Measurements from ENCODE around the gene PCSK5. TPM values are rescaled to one million over a fixed set of nuclear protein-coding genes. Genes with fewer than 3 reads are reported as not detected.

PCSK5 gene
- total RNA-seq, 1 donor from 2014 or later = 8.9 TPM

GRCh38 chr9:76206821-76207220 lies 316.3 kb downstream of the PCSK5 start:
- no peak overlapping the region for H3K27ac Mint-ChIP-seq (ENCODE audit: unreplicated experiment)
- peaks cover 6% of the 10 kb centered on the region for H3K4me1 Mint-ChIP-seq (ENCODE audit: low read depth)
- no peak for DNase-seq (ENCODE audit: low spot score)
- no peak for TF ChIP-seq CTCF (IDR thresholded peaks at IDR 0.05)
- no peak overlapping the region for H3K4me3 Mint-ChIP-seq (ENCODE audit: unreplicated experiment)
- H3K9me3 Mint-ChIP-seq (ENCODE audit: low read depth) = no peaks in the 10 kb centered on the region
- no peaks in the 10 kb centered on the region for H3K36me3 Mint-ChIP-seq (ENCODE audit: low read depth)
- no peaks in the 10 kb centered on the region for H3K27me3 Mint-ChIP-seq (ENCODE audit: low read depth)

GRCh38 chr9:76213751-76214150 lies 323.3 kb downstream of the PCSK5 start:
- no peak for DNase-seq (ENCODE audit: low spot score)
- peaks cover 23% of the 10 kb centered on the region for H3K4me1 Mint-ChIP-seq (ENCODE audit: low read depth)
- H3K27me3 Mint-ChIP-seq (ENCODE audit: low read depth) = no peaks in the 10 kb centered on the region
- no peak for TF ChIP-seq CTCF (IDR thresholded peaks at IDR 0.05)
- no peak overlapping the region for H3K4me3 Mint-ChIP-seq (ENCODE audit: unreplicated experiment)
- H3K9me3 Mint-ChIP-seq (ENCODE audit: low read depth) = no peaks in the 10 kb centered on the region
- H3K27ac Mint-ChIP-seq (ENCODE audit: unreplicated experiment) = no peak overlapping the region
- no peaks in the 10 kb centered on the region for H3K36me3 Mint-ChIP-seq (ENCODE audit: low read depth)

- Mint-ChIP-seq H3K27me3 (ENCODE audit: low read depth) (no peaks in the 10 kb centered on the region), H3K4me3 (ENCODE audit: unreplicated experiment) (no peak overlapping the region)
- DNase-seq (ENCODE audit: low spot score) = no peak
Observed at GRCh38 chr9:76215066-76215465, 324.6 kb downstream of the PCSK5 start.

GRCh38 chr9:76216161-76216649 lies 325.7 kb downstream of the PCSK5 start:
- no peak for TF ChIP-seq CTCF (IDR thresholded peaks at IDR 0.05)
- no peaks in the 10 kb centered on the region for H3K9me3 Mint-ChIP-seq (ENCODE audit: low read depth)
- no peaks in the 10 kb centered on the region for H3K36me3 Mint-ChIP-seq (ENCODE audit: low read depth)
- H3K27me3 Mint-ChIP-seq (ENCODE audit: low read depth) = no peaks in the 10 kb centered on the region
- H3K4me1 Mint-ChIP-seq (ENCODE audit: low read depth) = peaks cover 23% of the 10 kb centered on the region
- H3K27ac Mint-ChIP-seq (ENCODE audit: unreplicated experiment) = peak overlapping the region; percentile 73
- no peak for DNase-seq (ENCODE audit: low spot score)
- no peak overlapping the region for H3K4me3 Mint-ChIP-seq (ENCODE audit: unreplicated experiment)

More at GRCh38 chr9:76215066-76215465, 324.6 kb downstream of the PCSK5 start:
- TF ChIP-seq CTCF (IDR thresholded peaks at IDR 0.05) = no peak
- H3K9me3 Mint-ChIP-seq (ENCODE audit: low read depth) = no peaks in the 10 kb centered on the region
- peaks cover 23% of the 10 kb centered on the region for H3K4me1 Mint-ChIP-seq (ENCODE audit: low read depth)
- H3K36me3 Mint-ChIP-seq (ENCODE audit: low read depth) = no peaks in the 10 kb centered on the region
- H3K27ac Mint-ChIP-seq (ENCODE audit: unreplicated experiment) = peak overlapping the region; percentile 60

GRCh38 chr9:76218117-76218885 lies 327.8 kb downstream of the PCSK5 start:
- Mint-ChIP-seq H3K4me3 (ENCODE audit: unreplicated experiment) (no peak overlapping the region), H3K36me3 (ENCODE audit: low read depth) (no peaks in the 10 kb centered on the region), H3K9me3 (ENCODE audit: low read depth) (no peaks in the 10 kb centered on the region), H3K27me3 (ENCODE audit: low read depth) (no peaks in the 10 kb centered on the region), H3K27ac (ENCODE audit: unreplicated experiment) (no peak overlapping the region), H3K4me1 (ENCODE audit: low read depth) (peaks cover 23% of the 10 kb centered on the region)
- TF ChIP-seq CTCF (IDR thresholded peaks at IDR 0.05) = no peak
- no peak for DNase-seq (ENCODE audit: low spot score)
